Neutrophil (primary cell): ENCODE results near the gene BCAS3.
"Not testable (repeated sequence)": the region's sequence is repeated elsewhere in the genome, so short reads cannot be mapped to it uniquely, and the experiment has no call there.

Experiments
- H3K27ac ChIP-seq: fragments of 200-600 bp; sonication (generic); 2 replicates; pipeline ENCODE4 v1.5.1; 2016; ENCODE audit warnings: mild to moderate bottlenecking, moderate library complexity
- H3K27me3 ChIP-seq: fragments of 200-600 bp; sonication (generic); 2 replicates; pipeline ENCODE4 v1.6.0; 2016; ENCODE audit warnings: mild to moderate bottlenecking
- H3K36me3 ChIP-seq: fragments of 200-600 bp; sonication (generic); 2 replicates; pipeline ENCODE4 v1.5.1; 2017
- H3K4me1 ChIP-seq, 2 experiments: fragments of 200-600 bp in 1 of 2; sonication (generic) in 1 of 2; 1 replicate in 1 of 2; 2 replicates in 1 of 2; pipeline versions ENCODE4 v1.5.1 to v1.6.1; 2013 to 2016; ENCODE audit warnings: low read depth in 1 of 2, low read length in 1 of 2, mild to moderate bottlenecking in 1 of 2, moderate library complexity in 1 of 2; ENCODE audit not compliant: control insufficient read depth in 1 of 2, insufficient read depth in 1 of 2
- H3K4me3 ChIP-seq, 2 experiments: fragments of 200-600 bp in 1 of 2; sonication (generic) in 1 of 2; 1 replicate in 1 of 2; 2 replicates in 1 of 2; pipeline ENCODE4 v1.5.1; 2013 to 2016; ENCODE audit warnings: low read depth in 1 of 2, low read length in 1 of 2, mild to moderate bottlenecking in 1 of 2, moderate library complexity in 1 of 2
- H3K9me3 ChIP-seq: fragments of 200-600 bp; sonication (generic); 2 replicates; pipeline ENCODE4 v1.5.1; 2016
- TF ChIP-seq, protein P1 (sequence below): fragments of 200-600 bp; sonication (generic); IDR thresholded peaks from 2 replicates; pipeline ENCODE4 v1.5.1; 2016; ENCODE audit warnings: antibody characterized with exemption

The BCAS3 gene

DNA sequence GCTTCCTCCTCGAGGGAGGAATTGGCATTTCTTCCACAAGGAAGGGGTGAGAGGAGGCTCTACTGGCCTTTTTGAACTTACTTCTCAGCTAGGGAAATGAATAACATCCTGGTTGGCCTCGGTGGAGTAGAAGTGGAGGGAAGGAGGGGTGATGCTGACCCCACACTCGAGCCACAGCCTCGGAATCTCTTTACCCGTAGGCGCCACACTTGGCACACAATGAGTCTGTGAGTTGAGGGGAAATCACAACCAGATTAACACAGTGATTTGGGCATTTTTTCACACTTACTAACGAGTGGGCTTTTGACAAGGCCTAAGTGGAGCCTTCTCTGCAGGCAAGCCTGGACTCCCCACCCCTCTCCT lies 674.7 kb downstream of the BCAS3 start:
- Histone ChIP-seq H3K27ac (no peak overlapping the region), H3K27me3 (no peaks in the 10 kb centered on the region), H3K9me3 (no peaks in the 10 kb centered on the region), H3K4me1 (no peaks in the 10 kb centered on the region), H3K4me3 (no peak overlapping the region), H3K36me3 (no peaks in the 10 kb centered on the region)
- TF ChIP-seq, protein P1, sequence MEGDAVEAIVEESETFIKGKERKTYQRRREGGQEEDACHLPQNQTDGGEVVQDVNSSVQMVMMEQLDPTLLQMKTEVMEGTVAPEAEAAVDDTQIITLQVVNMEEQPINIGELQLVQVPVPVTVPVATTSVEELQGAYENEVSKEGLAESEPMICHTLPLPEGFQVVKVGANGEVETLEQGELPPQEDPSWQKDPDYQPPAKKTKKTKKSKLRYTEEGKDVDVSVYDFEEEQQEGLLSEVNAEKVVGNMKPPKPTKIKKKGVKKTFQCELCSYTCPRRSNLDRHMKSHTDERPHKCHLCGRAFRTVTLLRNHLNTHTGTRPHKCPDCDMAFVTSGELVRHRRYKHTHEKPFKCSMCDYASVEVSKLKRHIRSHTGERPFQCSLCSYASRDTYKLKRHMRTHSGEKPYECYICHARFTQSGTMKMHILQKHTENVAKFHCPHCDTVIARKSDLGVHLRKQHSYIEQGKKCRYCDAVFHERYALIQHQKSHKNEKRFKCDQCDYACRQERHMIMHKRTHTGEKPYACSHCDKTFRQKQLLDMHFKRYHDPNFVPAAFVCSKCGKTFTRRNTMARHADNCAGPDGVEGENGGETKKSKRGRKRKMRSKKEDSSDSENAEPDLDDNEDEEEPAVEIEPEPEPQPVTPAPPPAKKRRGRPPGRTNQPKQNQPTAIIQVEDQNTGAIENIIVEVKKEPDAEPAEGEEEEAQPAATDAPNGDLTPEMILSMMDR = no peak

DNA sequence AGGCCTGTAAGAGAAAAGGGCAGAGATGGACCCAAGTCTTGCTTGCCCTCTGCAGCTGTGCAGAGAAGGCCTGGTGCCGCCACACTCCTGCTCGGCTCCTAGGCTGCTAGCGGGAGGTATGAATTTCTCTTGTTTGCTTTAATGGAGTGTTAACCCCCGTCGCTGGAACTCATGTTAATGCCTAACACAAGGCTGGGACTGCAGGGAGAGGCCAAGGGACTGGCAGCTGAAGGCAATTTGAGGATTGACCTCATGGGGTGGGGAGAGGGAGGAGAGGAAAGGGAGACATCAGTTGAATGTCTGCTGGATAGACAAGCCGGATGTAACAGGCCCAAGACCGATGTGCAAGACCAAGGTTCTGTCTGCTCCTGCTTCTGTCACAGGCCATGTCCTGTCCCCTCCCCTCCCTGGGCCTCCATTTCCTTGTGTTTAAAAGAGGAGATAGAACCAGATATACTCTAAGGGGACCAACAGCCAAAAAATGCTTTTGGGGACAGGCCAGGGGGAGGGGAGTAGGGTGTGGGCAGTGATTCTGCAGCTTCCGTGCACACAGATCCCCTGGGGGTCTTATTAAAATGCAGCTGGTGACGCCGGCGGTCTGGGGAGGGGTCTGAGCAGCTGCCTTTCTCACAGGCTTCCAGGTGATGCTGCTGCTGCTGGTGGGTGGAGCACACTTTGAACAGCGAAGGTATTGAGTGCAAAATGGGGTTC lies 675.3 kb downstream of the BCAS3 start:
- H3K27me3 ChIP-seq = no peaks in the 10 kb centered on the region
- no peaks in the 10 kb centered on the region for H3K36me3 ChIP-seq
- H3K4me1 ChIP-seq = no peaks in the 10 kb centered on the region
- H3K9me3 ChIP-seq = no peaks in the 10 kb centered on the region
- TF ChIP-seq, protein P1 = no peak
- H3K4me3 ChIP-seq = no peak overlapping the region
- no peak overlapping the region for H3K27ac ChIP-seq

DNA sequence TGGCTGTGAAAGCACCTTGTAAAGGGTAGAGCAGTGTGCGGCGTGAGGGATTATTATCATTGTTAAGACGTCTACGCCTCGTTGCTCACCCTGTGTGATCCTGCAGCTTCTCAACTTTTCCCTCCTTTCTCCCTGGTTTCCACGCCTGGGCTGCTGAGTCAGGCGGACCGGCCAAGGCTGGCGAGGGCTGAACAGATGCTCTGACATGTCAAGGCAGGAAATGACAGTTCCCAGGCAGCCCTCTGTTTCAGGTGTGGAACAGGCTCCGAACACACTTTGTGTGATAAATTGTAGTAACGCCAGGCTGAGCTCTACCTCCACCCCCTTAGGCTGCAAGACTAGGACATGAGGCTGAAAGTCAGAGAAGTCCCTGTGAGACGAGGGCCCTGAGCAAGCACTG lies 676.0 kb downstream of the BCAS3 start:
- no peaks in the 10 kb centered on the region for H3K36me3 ChIP-seq
- H3K9me3 ChIP-seq = no peaks in the 10 kb centered on the region
- H3K27ac ChIP-seq = no peak overlapping the region
- H3K4me3 ChIP-seq = no peak overlapping the region
- H3K27me3 ChIP-seq = no peaks in the 10 kb centered on the region
- no peaks in the 10 kb centered on the region for H3K4me1 ChIP-seq
- TF ChIP-seq, protein P1 = no peak

DNA sequence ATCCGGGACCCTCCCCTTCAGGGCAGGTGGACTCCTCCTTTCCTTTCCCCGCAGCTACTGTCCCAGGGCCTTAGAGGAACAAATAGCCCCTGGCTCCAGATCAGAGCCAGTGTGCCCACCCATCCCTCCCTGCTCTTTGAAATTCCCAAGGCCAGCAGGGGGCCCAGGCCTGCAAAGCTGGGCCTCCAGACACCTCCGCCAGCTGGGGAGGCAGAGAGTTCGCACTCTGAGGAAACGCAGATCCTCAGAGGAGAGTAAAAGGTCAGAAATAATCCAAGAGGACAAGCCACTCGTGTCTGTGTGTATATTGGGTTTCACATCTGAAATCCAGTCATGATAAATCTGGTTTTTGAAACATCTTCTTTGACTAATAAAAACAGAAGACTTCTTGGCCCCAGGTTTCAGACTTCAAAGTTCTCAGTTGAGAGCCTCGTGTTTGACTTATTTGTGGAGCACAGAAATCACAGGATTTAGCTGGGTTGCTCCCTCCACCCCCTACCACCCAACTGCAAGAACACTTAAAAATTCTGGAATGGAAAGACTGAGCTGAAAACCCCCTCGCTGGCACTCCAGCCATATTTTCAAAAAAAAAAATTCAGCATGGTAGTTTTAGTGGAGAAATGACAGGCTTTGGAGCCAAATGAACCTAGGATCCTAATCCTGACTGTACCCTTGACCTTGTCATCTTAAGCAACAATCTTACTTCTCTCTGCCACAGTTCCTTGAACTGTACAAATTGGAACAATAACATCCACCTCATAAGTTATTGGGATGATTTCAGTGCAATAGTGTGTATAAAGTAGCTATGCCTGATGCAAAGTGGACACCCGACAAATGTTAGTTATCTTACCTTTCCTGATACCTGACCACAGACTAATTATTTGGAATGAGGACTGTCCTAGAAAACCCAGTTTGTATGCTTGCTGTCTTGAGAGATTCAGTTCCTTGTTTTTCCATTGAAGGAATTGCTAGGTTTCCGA lies 677.5 kb downstream of the BCAS3 start:
- no peaks in the 10 kb centered on the region for H3K9me3 ChIP-seq
- no peak overlapping the region for H3K4me3 ChIP-seq
- TF ChIP-seq, protein P1 = no peak
- no peaks in the 10 kb centered on the region for H3K36me3 ChIP-seq
- H3K27ac ChIP-seq = no peak overlapping the region
- no peaks in the 10 kb centered on the region for H3K4me1 ChIP-seq
- H3K27me3 ChIP-seq = no peaks in the 10 kb centered on the region

DNA sequence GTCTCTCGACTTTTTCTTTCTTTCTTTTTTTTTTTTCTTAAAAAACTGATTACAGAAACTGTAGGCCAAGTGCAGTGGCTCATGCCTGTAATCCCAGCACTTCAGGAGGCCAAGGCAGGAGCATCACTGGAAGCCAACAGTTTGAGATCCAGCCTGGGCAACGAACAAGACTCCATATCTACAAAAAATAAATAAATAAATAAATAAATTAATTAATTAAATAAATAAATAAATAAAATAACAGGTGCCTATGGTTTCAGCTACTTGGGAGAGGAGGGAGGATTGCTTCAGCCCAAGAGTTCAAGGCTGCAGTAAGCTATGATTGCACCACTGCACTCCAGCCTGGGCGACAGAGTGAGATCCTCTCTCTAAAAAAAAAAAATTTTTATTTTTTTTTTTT lies 679.4 kb downstream of the BCAS3 start:
- not testable (repeated sequence) for H3K4me1 ChIP-seq

DNA sequence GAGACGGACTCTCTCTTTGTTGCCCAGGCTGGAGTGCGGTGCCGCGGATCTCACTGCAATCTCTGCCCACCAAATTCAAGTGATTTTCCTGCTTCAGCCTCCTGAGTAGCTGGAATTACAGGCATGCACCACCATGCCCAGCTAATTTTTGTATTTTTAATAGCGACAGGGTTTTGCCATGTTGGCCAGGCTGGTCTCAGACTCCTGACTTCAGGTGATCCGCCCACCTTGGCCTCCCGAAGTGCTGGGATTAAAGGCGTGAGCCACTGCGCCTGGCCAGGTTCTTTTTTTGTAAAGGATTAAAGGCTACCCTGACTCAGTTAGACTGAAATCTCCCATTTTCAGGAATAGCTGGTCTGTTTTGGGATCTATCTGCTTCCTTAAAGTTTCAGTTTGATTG lies 681.9 kb downstream of the BCAS3 start:
- not testable (repeated sequence) for H3K9me3 ChIP-seq, H3K4me3 ChIP-seq, H3K27ac ChIP-seq, H3K27me3 ChIP-seq, H3K4me1 ChIP-seq, H3K36me3 ChIP-seq

More for the DNA sequence above, 679.4 kb downstream of the BCAS3 start:
- not testable (repeated sequence) for H3K27me3 ChIP-seq, H3K27ac ChIP-seq, H3K9me3 ChIP-seq, H3K36me3 ChIP-seq, H3K4me3 ChIP-seq
